ENCODE measurements around the gene KCTD14. TPM values are rescaled to one million over a fixed set of nuclear protein-coding genes. Genes with fewer than 3 reads are reported as not detected.
"Not testable (repeated sequence)": the region's sequence is repeated elsewhere in the genome, so short reads cannot be mapped to it uniquely, and the experiment has no call there.

The KCTD14 gene
- total RNA-seq, result 4.0 TPM

GRCh38 chr11:78022397-78023396, at the start of gene KCTD14:
Gene KCTD14, minus strand, starts transcription at chr11:78023276. Its CDS starts 27 bp downstream, at chr11:78023249.
- ATAC-seq (peak; percentile 94), DNase-seq (ENCODE audit: low spot score) (peak; percentile 64)
- intact Hi-C loops (cut with DNase I), result no loop called here

- ATAC-seq, result no peak
- no peak for DNase-seq (ENCODE audit: low spot score)
- intact Hi-C loops (cut with DNase I), result no loop called here
Measured at GRCh38 chr11:78072455-78072854, 49.4 kb upstream of the KCTD14 start.

DNA sequence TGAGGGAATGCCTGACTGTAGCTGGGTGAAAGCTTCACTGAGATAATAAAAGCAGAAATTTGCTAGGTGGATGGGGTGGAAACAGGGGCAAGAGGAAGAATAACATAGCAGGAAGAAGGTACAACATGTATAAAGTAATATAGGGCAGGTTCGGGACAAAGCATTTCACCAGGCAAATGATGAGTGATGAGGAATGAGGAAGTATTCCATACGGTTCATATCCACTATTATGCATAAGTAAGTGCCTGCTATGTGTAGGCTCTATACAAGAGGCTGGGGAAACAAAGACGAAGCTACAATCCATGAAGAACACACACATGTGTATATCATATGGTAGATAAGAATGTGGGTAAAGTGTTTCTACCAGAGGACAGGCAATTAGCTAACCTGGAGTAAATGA, 48.6 kb upstream of the KCTD14 start:
- DNase-seq (ENCODE audit: low spot score) (no peak), ATAC-seq (no peak)
- intact Hi-C loops (cut with DNase I), result no loop called here

DNA sequence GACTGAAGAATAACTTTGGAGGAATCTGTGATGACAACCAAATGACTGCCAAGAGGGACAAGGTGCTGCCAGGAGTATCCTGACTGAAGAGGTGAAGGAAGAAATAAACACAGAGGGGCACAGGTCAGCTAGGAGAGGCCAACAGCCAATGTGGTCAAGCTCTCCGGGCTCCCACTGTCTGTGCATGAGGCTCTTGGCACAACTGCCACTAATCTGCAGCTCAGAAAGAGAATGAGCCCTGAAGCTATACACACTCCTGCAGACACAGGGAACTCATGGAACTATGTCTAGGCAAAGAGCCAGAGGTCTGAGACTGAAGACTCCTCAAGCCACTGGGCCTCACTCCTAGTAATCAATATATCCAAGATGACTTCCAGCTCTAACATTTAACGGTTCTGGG, 47.5 kb upstream of the KCTD14 start:
- ATAC-seq (no peak), DNase-seq (ENCODE audit: low spot score) (no peak)
- intact Hi-C loops (cut with DNase I), result no loop called here

GRCh38 chr11:78069465-78069864, 46.4 kb upstream of the KCTD14 start:
- intact Hi-C loops (cut with DNase I), result no loop called here
- ATAC-seq (no peak), DNase-seq (ENCODE audit: low spot score) (no peak)

DNA sequence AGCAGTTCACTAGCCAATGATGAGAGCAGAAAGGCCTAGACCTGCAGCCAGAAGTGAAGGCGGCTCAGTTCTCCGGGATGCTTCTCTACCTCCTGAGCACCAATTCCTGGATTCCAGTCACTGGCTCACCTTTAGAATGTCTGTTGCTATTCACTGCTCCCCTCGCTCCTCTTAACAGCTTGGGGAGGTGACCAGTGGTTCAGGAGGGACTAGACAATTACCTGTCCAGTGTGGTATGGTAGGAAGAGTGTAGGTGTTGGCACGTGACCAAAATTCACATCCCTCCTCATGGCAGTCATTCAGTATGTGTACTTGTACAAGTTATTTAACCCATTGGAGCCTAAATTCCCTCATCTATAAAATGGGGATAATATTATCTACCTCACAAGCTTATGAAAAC, 44.6 kb upstream of the KCTD14 start:
- intact Hi-C loops (cut with DNase I), result no loop called here
- ATAC-seq (no peak), DNase-seq (ENCODE audit: low spot score) (no peak)

GRCh38 chr11:78066471-78066870, 43.4 kb upstream of the KCTD14 start:
- DNase-seq (ENCODE audit: low spot score), result no peak
- ATAC-seq, result no peak
- intact Hi-C loops (cut with DNase I), result no loop called here

- intact Hi-C loops (cut with DNase I), result no loop called here
- ATAC-seq (no peak), DNase-seq (ENCODE audit: low spot score) (no peak)
Measured at GRCh38 chr11:78065203-78065602, 42.1 kb upstream of the KCTD14 start.

- intact Hi-C loops (cut with DNase I), result no loop called here
- peak; percentile 58 for ATAC-seq
Measured at GRCh38 chr11:78063440-78064181, 40.5 kb upstream of the KCTD14 start, which contains the start of gene THRSP. Gene THRSP, plus strand, starts transcription at chr11:78063861. Its CDS starts 21 bp downstream, at chr11:78063882.

DNA sequence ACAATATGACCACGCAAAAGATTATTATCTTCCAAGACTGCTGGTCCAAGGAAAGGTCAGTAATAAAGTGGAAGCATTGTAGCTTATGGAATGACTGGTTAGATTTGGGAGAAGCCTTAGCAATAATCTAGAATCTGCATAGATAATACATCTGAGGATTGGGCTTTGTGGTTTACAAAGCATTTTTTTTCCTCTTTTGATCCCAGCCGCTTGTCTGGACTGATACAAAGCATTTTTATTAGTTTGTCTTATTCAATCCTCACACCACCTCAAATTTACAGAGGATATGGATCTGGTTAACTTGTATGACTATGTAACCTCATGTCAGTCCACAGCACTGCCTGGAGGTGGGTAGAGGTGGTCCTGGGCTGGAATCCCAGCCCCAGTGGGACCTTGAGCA, 39.6 kb upstream of the KCTD14 start:
- DNase-seq (ENCODE audit: low spot score) (no peak), ATAC-seq (no peak)
- intact Hi-C loops (cut with DNase I), result no loop called here

More at GRCh38 chr11:78063440-78064181, 40.5 kb upstream of the KCTD14 start, which contains the start of gene THRSP:
- no peak for DNase-seq (ENCODE audit: low spot score)

GRCh38 chr11:78061921-78062311, 38.8 kb upstream of the KCTD14 start:
- DNase-seq (ENCODE audit: low spot score) (no peak), ATAC-seq (peak; percentile 59)
- intact Hi-C loops (cut with DNase I), result no loop called here

GRCh38 chr11:78061088-78061920, 38.2 kb upstream of the KCTD14 start:
- ATAC-seq, result peak; percentile 27
- DNase-seq (ENCODE audit: low spot score), result no peak
- intact Hi-C loops (cut with DNase I), result no loop called here

GRCh38 chr11:78060533-78060932, 37.5 kb upstream of the KCTD14 start:
- DNase-seq (ENCODE audit: low spot score), result no peak
- intact Hi-C loops (cut with DNase I), result no loop called here
- ATAC-seq, result no peak

GRCh38 chr11:78059749-78060328, 36.8 kb upstream of the KCTD14 start:
- DNase-seq (ENCODE audit: low spot score); ATAC-seq: not testable (repeated sequence)

DNA sequence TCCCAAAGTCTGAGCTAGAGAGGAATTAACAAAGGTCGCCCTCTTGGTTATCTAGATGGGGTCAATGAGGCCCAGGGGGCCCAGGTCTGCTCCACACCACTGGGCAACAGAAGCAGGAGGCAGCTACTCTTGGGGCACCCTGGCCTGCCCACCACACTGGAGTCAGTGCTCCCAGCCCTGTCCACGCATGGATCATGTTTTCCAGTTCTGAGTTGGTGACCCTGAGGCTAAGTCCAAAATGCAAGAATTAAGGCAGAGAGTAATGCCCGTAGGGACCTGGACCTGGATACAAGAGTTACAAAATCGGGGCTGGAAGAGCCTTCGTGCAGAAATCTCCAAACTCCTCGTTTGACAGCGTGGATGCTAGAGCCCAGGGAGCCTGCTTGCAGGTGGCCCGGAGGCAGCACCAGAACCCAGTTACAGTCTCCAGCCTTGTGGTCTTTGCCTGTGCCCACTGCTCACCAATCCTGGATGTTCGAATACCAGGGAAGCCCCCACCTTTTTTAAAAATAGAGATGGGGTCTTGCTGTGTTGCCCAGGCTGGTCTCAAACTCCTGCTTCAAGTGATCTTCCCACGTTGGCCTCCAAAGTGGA, 34.5 kb upstream of the KCTD14 start:
- intact Hi-C loops (cut with DNase I), result no loop called here
- ATAC-seq (no peak), DNase-seq (ENCODE audit: low spot score) (no peak)

More at GRCh38 chr11:78059749-78060328, 36.8 kb upstream of the KCTD14 start:
- intact Hi-C loops (cut with DNase I), result not testable (repeated sequence)

DNA sequence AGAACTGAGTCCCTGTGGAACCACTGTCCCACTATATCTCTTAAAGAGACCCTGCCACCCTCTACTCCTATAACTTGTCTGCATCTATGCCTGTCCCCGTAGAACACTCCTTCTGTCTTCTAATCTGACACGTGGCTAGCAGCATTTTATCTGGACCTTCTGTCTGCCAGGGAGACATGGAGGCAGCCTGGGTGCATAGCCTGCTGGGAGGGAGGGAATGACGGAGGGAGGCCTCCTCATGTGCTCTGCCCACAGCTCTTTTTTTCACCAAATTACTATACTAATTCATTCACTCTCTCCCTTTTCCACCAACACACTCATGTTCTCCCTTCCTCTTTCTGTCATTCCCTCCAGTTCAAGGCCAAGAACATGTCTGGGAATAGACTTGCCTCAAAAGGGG, 33.0 kb upstream of the KCTD14 start:
- intact Hi-C loops (cut with DNase I), result no loop called here
- no peak for ATAC-seq
- DNase-seq (ENCODE audit: low spot score), result no peak

DNA sequence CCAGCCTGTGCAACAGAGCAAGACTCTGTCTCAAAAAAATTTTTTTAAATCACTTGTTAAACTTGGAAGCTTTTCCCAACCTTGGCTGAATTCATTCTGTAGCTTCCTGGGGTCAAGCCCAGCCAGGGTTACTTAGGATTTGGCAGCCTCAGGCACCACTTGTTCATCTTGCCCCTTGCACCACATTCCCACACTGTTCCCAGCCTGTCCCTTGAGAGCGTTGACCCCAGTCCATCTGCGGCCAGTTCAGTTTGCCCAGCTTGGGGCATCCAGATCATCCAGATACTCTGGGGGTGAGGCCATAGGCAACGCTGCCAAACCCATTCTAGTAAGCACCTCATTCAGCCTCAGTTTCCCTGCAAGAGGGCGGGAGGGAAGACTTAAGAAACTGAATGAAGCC, 31.9 kb upstream of the KCTD14 start:
- intact Hi-C loops (cut with DNase I), result no loop called here
- ATAC-seq (peak; percentile 36), DNase-seq (ENCODE audit: low spot score) (no peak)

Data from sciatic nerve (tissue), 2 donors.